Tibial nerve (tissue), 4 donors: Measurements from ENCODE around the gene MSI2. TPM values are rescaled to one million over a fixed set of nuclear protein-coding genes. Genes with fewer than 3 reads are reported as not detected.

Experiments used
- DNase-seq, 2 donors: peaks; one replicate each; pipeline ENCODE4 v3.0.0-alpha.2; 2019; ENCODE audit warnings: low spot score in 2 of 2
- H3K27ac ChIP-seq, 4 donors: fragments of 200-600 bp; sonication (generic) in 3 of 4; one replicate each; pipeline ENCODE4 v1.5.1; 2017 to 2019; ENCODE audit warnings: mild to moderate bottlenecking in 1 of 4
- H3K27me3 ChIP-seq, 2 donors: fragments of 200-600 bp; sonication (generic) in 1 of 2; one replicate each; pipeline versions ENCODE4 v1.5.1 to v1.6.0; 2017 to 2019
- H3K36me3 ChIP-seq, 3 donors: fragments of 200-600 bp; sonication (generic); one replicate each; pipeline ENCODE4 v1.5.1; 2018 to 2019
- H3K4me1 ChIP-seq, 4 donors: fragments of 200-600 bp; sonication (generic) in 3 of 4; one replicate each; pipeline ENCODE4 v1.5.1; 2017 to 2019
- H3K4me3 ChIP-seq, 4 donors: fragments of 200-600 bp; sonication (generic) in 3 of 4; one replicate each; pipeline ENCODE4 v1.5.1; 2017 to 2019; ENCODE audit warnings: mild to moderate bottlenecking in 1 of 4, moderate library complexity in 1 of 4
- H3K9me3 ChIP-seq, 4 donors: fragments of 200-600 bp; sonication (generic) in 3 of 4; one replicate each; pipeline ENCODE4 v1.5.1; 2017 to 2019
- EP300 ChIP-seq, 2 donors: sonication (generic); formaldehyde crosslinking; IDR thresholded peaks; one replicate each; pipeline ENCODE4 v1.6.1; 2017; ENCODE audit warnings: antibody characterized with exemption in 2 of 2, mild to moderate bottlenecking in 1 of 2
- POLR2A ChIP-seq, 2 donors: fragments of 450-650 bp; IDR thresholded peaks; one replicate each; pipeline ENCODE4 v1.6.1; 2017; ENCODE audit warnings: antibody characterized with exemption in 2 of 2, mild to moderate bottlenecking in 2 of 2, moderate library complexity in 2 of 2
- WGBS, 2 donors: methylation state at CpG; one replicate each; pipeline ENCODE4 v1.1.5; 2018; 5-methylcytosine and 5-hydroxymethylcytosine counted together
- total RNA-seq, 4 donors: library from RNA; depleted of rRNA; stranded (reverse); fragments of >200 nt; gene quantifications; one replicate each; pipeline ENCODE4 v1.1.0, GENCODE V29; 2016
- TF ChIP-seq, protein P1 (sequence below), 5 experiments: fragments of 200-600 bp in 3 of 5; fragments of 450-650 bp in 2 of 5; sonication (generic) in 3 of 5; IDR thresholded peaks; one replicate each; pipeline ENCODE4 v1.5.1; 2016 to 2019; ENCODE audit warnings: antibody characterized with exemption in 5 of 5, mild to moderate bottlenecking in 3 of 5, moderate library complexity in 2 of 5

Gene MSI2
- total RNA-seq, 4 donors from 2014 or later = 11.5 to 18.3 (median 14.2) TPM

DNA sequence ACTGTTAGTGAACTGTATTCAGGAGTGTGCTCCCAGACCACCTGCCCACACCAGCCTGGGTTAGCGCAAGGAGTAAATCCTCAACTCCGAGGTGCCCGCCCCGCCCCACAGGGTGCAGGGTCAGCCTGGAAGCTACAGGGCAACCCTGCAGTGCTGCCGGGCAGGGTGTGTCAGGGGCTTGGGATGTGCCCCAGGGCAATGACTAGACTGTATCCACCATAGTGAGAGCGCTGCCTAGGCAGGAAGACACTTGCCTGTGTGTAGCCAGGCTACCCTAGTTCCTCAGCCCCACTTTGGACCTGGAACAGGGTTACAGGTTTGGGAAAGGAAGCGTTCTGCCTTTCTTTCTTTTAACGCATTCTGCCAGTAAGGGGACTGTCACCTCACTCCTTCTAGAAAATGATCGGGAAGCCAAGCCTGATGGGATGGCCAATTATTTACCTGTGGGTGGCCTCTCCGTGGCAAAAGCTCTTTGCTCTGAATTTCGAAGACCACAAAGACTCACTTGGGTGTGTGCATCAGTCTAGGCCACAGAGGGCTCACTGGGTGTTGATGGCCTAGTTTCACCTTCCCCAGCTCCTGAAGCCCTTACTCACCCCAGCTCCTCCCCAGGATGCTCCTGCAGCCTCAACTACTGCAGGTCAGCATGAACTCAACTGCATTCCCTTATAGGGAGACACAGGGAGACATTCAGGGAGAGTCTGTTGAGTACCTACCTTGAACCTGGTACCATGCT, 397.9 kb downstream of the MSI2 start:
- no peaks in the 10 kb centered on the region for H3K4me1 ChIP-seq
- no peaks in the 10 kb centered on the region for H3K27me3 ChIP-seq
- no peak overlapping the region for H3K4me3 ChIP-seq
- no peaks in the 10 kb centered on the region for H3K9me3 ChIP-seq
- H3K36me3 ChIP-seq = no peaks in the 10 kb centered on the region
- 91 to 98% methylated on average over 10 to 11 of the region's 11 CpGs for WGBS, 2 donors
- no peak for DNase-seq
- TF ChIP-seq EP300 (IDR thresholded peaks at IDR 0.05) (no peak), POLR2A (IDR thresholded peaks at IDR 0.05) (no peak)
- TF ChIP-seq, protein P1, sequence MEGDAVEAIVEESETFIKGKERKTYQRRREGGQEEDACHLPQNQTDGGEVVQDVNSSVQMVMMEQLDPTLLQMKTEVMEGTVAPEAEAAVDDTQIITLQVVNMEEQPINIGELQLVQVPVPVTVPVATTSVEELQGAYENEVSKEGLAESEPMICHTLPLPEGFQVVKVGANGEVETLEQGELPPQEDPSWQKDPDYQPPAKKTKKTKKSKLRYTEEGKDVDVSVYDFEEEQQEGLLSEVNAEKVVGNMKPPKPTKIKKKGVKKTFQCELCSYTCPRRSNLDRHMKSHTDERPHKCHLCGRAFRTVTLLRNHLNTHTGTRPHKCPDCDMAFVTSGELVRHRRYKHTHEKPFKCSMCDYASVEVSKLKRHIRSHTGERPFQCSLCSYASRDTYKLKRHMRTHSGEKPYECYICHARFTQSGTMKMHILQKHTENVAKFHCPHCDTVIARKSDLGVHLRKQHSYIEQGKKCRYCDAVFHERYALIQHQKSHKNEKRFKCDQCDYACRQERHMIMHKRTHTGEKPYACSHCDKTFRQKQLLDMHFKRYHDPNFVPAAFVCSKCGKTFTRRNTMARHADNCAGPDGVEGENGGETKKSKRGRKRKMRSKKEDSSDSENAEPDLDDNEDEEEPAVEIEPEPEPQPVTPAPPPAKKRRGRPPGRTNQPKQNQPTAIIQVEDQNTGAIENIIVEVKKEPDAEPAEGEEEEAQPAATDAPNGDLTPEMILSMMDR (IDR thresholded peaks at IDR 0.05) = no peak
- H3K27ac ChIP-seq = no peak overlapping the region

DNA sequence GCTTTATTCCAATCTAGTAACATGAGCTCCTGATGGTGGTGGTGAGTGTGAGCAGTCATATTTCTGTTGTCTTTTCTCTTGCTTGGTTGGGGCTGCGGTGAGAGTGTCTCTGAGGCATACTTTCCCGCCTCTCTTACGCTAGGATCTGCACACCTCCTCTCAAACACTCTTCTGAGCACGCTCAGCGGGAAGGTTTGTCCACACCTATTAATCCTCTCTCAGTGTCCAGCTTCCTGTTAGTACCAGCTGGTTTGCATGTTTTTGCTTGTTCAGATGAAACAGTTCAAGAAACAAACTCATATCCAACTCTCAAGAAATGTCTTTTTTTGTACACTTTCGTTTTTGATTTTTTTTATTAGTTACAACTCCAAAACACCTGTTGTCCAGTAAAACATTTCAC, 399.2 kb downstream of the MSI2 start:
- H3K4me3 ChIP-seq = no peak overlapping the region
- H3K27me3 ChIP-seq = no peaks in the 10 kb centered on the region
- H3K36me3 ChIP-seq = no peaks in the 10 kb centered on the region
- H3K9me3 ChIP-seq = no peaks in the 10 kb centered on the region
- no peak for DNase-seq
- TF ChIP-seq, protein P1 (IDR thresholded peaks at IDR 0.05) = no peak
- TF ChIP-seq EP300 (IDR thresholded peaks at IDR 0.05) (no peak), POLR2A (IDR thresholded peaks at IDR 0.05) (no peak)
- no peaks in the 10 kb centered on the region for H3K4me1 ChIP-seq
- H3K27ac ChIP-seq = no peak overlapping the region
- WGBS, 2 donors = 91% methylated on average over 6 of the region's 6 CpGs

DNA sequence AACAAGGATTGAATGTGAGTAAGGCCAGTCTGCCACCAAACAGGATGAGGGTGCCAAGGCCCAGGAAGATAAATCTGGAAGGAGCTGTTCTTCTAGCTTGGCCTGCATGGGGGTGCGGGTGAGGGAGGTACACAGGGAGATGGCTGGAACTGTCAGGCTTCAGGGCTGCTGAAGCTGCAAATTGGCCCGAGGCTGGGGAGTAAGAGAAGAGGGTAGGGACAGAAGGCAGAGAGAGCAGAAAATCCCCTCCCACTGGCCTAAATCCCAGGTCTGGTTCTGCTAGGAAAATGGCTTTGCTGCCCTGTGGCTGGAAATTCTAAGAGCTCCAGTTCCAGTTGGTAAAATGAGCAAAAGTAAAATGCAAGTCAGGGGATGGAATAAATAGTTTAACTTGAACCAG, 400.9 kb downstream of the MSI2 start:
- WGBS, 2 donors = 87 to 90% methylated on average over 2 of the region's 2 CpGs
- DNase-seq = no peak
- TF ChIP-seq EP300 (IDR thresholded peaks at IDR 0.05) (no peak), POLR2A (IDR thresholded peaks at IDR 0.05) (no peak)
- TF ChIP-seq, protein P1 (IDR thresholded peaks at IDR 0.05) = no peak

DNA sequence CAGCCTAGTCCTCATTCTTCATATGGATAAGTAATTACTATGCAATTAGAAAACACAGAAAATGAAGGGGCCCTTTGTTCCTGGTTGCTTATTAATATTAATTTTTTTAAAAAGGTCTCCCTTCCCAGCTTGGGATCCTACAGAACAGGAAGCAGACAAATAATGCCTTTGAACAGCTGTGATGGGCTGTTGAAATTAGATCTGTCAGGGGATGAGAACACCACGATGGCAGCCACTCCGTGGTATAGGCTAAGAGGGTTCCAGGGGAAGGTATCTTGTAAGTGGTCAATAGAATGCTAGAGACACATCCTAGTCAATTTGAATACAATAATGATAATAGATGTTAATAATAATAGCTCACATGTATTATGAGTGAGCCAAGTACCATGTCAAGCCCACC, 405.7 kb downstream of the MSI2 start:
- no peak for DNase-seq
- whole genome bisulfite sequencing, 2 donors = 47 to 54% methylated on average over 2 of the region's 2 CpGs
- no peaks in the 10 kb centered on the region for H3K36me3 ChIP-seq
- H3K27me3 ChIP-seq = no peaks in the 10 kb centered on the region
- no peaks in the 10 kb centered on the region for H3K9me3 ChIP-seq
- TF ChIP-seq POLR2A (IDR thresholded peaks at IDR 0.05) (no peak), EP300 (IDR thresholded peaks at IDR 0.05) (no peak)
- TF ChIP-seq, protein P1 (IDR thresholded peaks at IDR 0.05) = no peak
- H3K4me1 ChIP-seq = peaks cover 0 to 28% (median 2%) of the 10 kb centered on the region in 4 donors
- H3K27ac ChIP-seq = peak overlapping the region in 3 of 4 donors; percentile 69 to 89 (median 82)
- no peak overlapping the region for H3K4me3 ChIP-seq

More for the DNA sequence above, 400.9 kb downstream of the MSI2 start:
- Histone ChIP-seq H3K27ac (no peak overlapping the region), H3K4me3 (no peak overlapping the region), H3K36me3 (no peaks in the 10 kb centered on the region), H3K4me1 (peaks cover 0 to 6% (median 0%) of the 10 kb centered on the region in 4 donors), H3K9me3 (no peaks in the 10 kb centered on the region), H3K27me3 (no peaks in the 10 kb centered on the region)

DNA sequence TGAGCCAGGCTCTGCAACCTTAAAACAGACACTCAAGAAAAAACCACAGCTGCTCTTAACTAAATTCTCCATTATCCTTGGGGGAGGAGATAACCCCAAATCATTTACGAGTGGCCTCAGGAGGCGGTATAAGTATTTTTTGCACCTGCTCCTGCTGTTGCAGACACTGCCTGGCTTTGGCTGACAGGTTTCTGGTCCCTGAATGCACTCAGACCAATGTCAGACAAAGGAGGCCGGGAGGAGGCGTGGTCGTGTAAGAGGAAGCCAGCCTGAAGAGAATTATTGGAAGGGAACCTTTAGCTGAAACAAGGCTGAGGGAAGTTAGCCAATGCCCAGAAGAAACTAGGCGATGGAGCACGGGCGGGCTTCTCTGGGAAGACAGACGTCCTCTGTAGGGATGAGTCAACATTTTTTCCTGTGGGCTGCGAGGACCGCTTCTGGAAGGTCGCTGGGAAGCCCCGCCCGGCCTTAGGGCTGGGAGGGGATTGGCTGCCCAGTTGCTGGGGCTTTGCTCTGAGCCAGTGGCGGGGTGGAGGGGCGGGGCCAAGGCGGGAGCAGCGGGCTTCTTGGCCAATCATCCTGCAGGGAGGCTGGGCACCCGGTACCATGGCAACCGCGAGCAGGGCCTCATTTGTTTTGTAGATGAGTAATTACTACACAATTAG, 406.5 kb downstream of the MSI2 start:
- DNase-seq = peak; percentile 81 to 88
- Histone ChIP-seq H3K4me3 (peak overlapping the region in 3 of 4 donors; percentile 6 to 46 (median 10)), H3K27me3 (no peaks in the 10 kb centered on the region), H3K9me3 (no peaks in the 10 kb centered on the region), H3K36me3 (no peaks in the 10 kb centered on the region), H3K4me1 (peaks cover 0 to 28% (median 2%) of the 10 kb centered on the region in 4 donors), H3K27ac (peak overlapping the region; percentile 69 to 95 (median 84))
- TF ChIP-seq, protein P1 (IDR thresholded peaks at IDR 0.05) = peak in 2 of 5 experiments; percentile 9 to 22
- TF ChIP-seq POLR2A (IDR thresholded peaks at IDR 0.05) (peak in 1 of 2 donors; percentile 64), EP300 (IDR thresholded peaks at IDR 0.05) (peak; percentile 34 to 84)
- 3 to 7% methylated on average over 18 to 21 of the region's 21 CpGs for WGBS, 2 donors
